A673 (cell line): ENCODE data around the gene ACSL6. TPM values are rescaled to one million over a fixed set of nuclear protein-coding genes. Genes with fewer than 3 reads are reported as not detected.

Experiments used
- BruUV-seq: library from RNA; stranded (reverse); fragments of 400-500 nt; replicated peaks from 2 replicates; lab custom pipeline; 2021; lab: Mats Ljungman, UMichigan
- CTCF ChIA-PET: fragments of 300-600 bp; sonication (Branson Sonifier 250); formaldehyde crosslinking; loops from one replicate; lab custom pipeline; 2022; ENCODE audit warnings: antibody characterized with exemption; lab: Charles Lee
- POLR2A ChIA-PET: fragments of 300-600 bp; sonication (Branson Sonifier 250); formaldehyde crosslinking; loops from one replicate; lab custom pipeline; 2022; ENCODE audit warnings: antibody characterized with exemption; ENCODE audit not compliant: low non-redundant PET; lab: Charles Lee
- DNase-seq: peaks from one replicate; pipeline ENCODE4 v3.0.0-alpha.2; 2015; ENCODE audit warnings: low spot score
- H3K27ac ChIP-seq: fragments of 200-600 bp; sonication (generic); 2 replicates; pipeline ENCODE4 v1.5.1; 2016; ENCODE audit warnings: mixed run types, low read depth, mild to moderate bottlenecking, mixed read lengths, antibody characterized with exemption, low read length; ENCODE audit not compliant: poor library complexity, severe bottlenecking
- H3K27me3 ChIP-seq: fragments of 200-600 bp; sonication (generic); replicated peaks from 2 replicates; pipeline ENCODE4 v1.6.1; 2017; ENCODE audit warnings: mixed run types, low read depth, mild to moderate bottlenecking, mixed read lengths, antibody characterized with exemption, low read length; ENCODE audit not compliant: insufficient read depth, poor library complexity
- H3K36me3 ChIP-seq: fragments of 200-600 bp; sonication (generic); 2 replicates; pipeline ENCODE4 v1.6.1; 2016; ENCODE audit warnings: mixed run types, mild to moderate bottlenecking, mixed read lengths, antibody characterized with exemption, low read length; ENCODE audit not compliant: insufficient read depth, poor library complexity, severe bottlenecking
- H3K4me1 ChIP-seq: fragments of 200-600 bp; sonication (generic); 2 replicates; pipeline ENCODE4 v1.6.1; 2017; ENCODE audit warnings: mixed run types, mild to moderate bottlenecking, mixed read lengths, antibody characterized with exemption, low read length; ENCODE audit not compliant: insufficient read depth, poor library complexity, severe bottlenecking
- H3K4me3 ChIP-seq: fragments of 200-600 bp; sonication (generic); 2 replicates; pipeline ENCODE4 v1.5.1; 2016; ENCODE audit warnings: low read depth, mixed run types, mild to moderate bottlenecking, mixed read lengths, low read length; ENCODE audit not compliant: poor library complexity, severe bottlenecking
- H3K9me3 ChIP-seq: fragments of 200-600 bp; sonication (generic); 2 replicates; pipeline ENCODE4 v1.6.1; 2016; ENCODE audit warnings: mixed run types, low read depth, mild to moderate bottlenecking, mixed read lengths, antibody characterized with exemption, low read length; ENCODE audit not compliant: poor library complexity, severe bottlenecking
- EZH2 ChIP-seq: fragments of 200-600 bp; sonication (generic); IDR thresholded peaks from 2 replicates; pipeline ENCODE4 v1.6.1; 2017; ENCODE audit warnings: borderline replicate concordance, low read depth, mild to moderate bottlenecking, mixed read lengths, antibody characterized with exemption, low read length; ENCODE audit not compliant: poor library complexity, severe bottlenecking
- intact Hi-C: fragments of 100-400 bp; cut with micrococcal nuclease; formaldehyde crosslinking; loops from one replicate; pipeline ENCODE4 v1.10.0; 2022; ENCODE audit not compliant: unreplicated experiment
- total RNA-seq: library from RNA; stranded (reverse); gene quantifications from 2 replicates; pipeline ENCODE4 v1.2.3, GENCODE V29; 2021
- TF ChIP-seq, protein P1 (sequence below): fragments of 300-800, 200-600 bp; sonication (generic); conservative IDR thresholded peaks from 2 replicates; pipeline ENCODE4 v1.5.1; 2017; ENCODE audit warnings: low read depth, mild to moderate bottlenecking, antibody characterized with exemption, low read length, moderate library complexity, mixed read lengths

The ACSL6 gene
- total RNA-seq, 1 experiment from 2014 or later = not detected

DNA sequence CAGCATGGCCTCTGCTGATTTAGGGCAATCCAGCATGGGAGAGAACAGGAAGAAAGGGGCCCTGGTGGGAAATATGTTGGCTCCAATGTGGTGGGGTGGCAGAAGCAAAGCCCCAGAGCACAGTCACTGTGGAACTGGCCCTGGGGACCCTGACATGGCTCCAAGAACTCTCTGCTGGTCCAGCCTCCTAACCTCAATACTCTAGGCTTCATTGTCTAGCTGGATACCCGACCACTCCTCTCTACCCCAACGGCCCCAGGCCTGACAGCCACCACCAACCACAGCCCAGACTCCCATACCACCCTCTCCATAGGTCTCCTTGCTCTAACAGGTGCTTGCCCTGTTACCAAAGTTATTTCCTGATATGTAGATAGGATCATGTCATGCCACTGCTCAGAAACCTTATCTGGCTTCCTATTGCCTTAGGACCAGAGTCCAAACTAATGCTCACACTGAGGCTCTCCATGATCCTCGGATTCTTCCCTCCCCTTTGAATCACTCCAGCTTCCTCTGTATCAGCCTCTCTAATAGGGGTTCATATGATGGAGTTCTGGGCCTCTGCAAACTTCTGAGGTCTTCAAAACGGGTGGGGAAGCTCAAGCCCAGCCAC lies 12.9 kb downstream of the ACSL6 start:
- POLR2A ChIA-PET = no interaction called here
- no peaks in the 10 kb centered on the region for H3K36me3 ChIP-seq
- no peak for DNase-seq
- no peaks in the 10 kb centered on the region for H3K4me1 ChIP-seq
- TF ChIP-seq, protein P1, sequence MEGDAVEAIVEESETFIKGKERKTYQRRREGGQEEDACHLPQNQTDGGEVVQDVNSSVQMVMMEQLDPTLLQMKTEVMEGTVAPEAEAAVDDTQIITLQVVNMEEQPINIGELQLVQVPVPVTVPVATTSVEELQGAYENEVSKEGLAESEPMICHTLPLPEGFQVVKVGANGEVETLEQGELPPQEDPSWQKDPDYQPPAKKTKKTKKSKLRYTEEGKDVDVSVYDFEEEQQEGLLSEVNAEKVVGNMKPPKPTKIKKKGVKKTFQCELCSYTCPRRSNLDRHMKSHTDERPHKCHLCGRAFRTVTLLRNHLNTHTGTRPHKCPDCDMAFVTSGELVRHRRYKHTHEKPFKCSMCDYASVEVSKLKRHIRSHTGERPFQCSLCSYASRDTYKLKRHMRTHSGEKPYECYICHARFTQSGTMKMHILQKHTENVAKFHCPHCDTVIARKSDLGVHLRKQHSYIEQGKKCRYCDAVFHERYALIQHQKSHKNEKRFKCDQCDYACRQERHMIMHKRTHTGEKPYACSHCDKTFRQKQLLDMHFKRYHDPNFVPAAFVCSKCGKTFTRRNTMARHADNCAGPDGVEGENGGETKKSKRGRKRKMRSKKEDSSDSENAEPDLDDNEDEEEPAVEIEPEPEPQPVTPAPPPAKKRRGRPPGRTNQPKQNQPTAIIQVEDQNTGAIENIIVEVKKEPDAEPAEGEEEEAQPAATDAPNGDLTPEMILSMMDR = no peak
- no peak for TF ChIP-seq EZH2
- H3K27ac ChIP-seq = no peak overlapping the region
- H3K27me3 ChIP-seq = no peaks in the 10 kb centered on the region
- intact Hi-C loops = no loop called here
- CTCF ChIA-PET = no interaction called here
- no peak overlapping the region for H3K4me3 ChIP-seq
- H3K9me3 ChIP-seq = no peaks in the 10 kb centered on the region
- no TSS peak for BruUV-seq

- ChIA-PET POLR2A (no interaction called here), CTCF (no interaction called here)
- Histone ChIP-seq H3K27ac (no peak overlapping the region), H3K36me3 (no peaks in the 10 kb centered on the region), H3K4me1 (no peaks in the 10 kb centered on the region), H3K4me3 (no peak overlapping the region), H3K9me3 (no peaks in the 10 kb centered on the region), H3K27me3 (no peaks in the 10 kb centered on the region)
- BruUV-seq = no TSS peak
- DNase-seq = no peak
- TF ChIP-seq, protein P1 = no peak
- no peak for TF ChIP-seq EZH2
- intact Hi-C loops = no loop called here
These were observed 13.7 kb downstream of the ACSL6 start for GRCh38 chr5:131997727-131998117.

DNA sequence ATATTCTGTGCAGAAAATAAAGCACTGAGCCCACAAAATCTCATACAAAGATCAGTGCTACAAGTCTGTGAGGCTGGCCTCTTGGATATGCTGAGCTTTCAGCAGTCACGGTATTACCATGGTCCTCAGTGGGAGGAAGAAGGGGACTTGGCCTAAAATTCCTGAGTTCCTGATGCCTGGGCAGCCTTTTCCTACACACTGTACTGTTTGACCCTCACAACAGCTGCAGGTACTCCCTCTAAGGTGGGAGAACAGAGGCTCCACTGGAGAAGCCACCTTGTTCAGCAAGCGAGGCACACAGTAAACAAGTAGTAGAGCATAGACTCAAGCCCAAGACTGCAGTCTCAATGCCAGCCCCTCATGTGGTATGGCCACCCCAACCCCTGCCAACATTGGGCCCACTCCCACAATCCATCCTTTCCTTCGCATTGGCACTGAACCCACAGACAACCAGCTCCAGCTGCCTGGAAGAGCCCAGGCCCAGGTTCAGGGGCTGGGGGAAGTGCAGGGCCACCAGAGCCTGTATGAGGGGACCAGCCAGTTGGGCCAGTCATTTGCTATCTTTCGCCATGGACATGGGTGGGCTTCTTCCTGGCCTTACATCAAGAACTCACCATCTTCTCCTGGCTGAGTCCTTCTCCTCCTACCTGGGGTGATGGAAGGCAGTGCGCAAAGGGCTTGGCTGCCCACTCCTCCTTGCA lies 14.3 kb downstream of the ACSL6 start:
- ChIA-PET POLR2A (no interaction called here), CTCF (no interaction called here)
- Histone ChIP-seq H3K4me3 (no peak overlapping the region), H3K4me1 (no peaks in the 10 kb centered on the region), H3K27ac (no peak overlapping the region), H3K36me3 (no peaks in the 10 kb centered on the region), H3K9me3 (no peaks in the 10 kb centered on the region), H3K27me3 (no peaks in the 10 kb centered on the region)
- BruUV-seq = no TSS peak
- no peak for TF ChIP-seq EZH2
- TF ChIP-seq, protein P1 = no peak
- DNase-seq = no peak
- intact Hi-C loops = no loop called here
